ENCODE measurements around the gene ZNF618. TPM values are rescaled to one million over a fixed set of nuclear protein-coding genes. Genes with fewer than 3 reads are reported as not detected.

Gene ZNF618
- total RNA-seq, 2 donors from 2014 or later: 3.1 to 3.3 TPM

GRCh38 chr9:113934829-113935676, 58.9 kb downstream of the ZNF618 start:
- Histone ChIP-seq H3K36me3 (no peaks in the 10 kb centered on the region), H3K9ac (ENCODE audit: low read depth in 2 of 2, low read length in 2 of 2) (no peak overlapping the region), H3K27ac (no peak overlapping the region), H3K9me3 (no peaks in the 10 kb centered on the region), H3K4me3 (no peak overlapping the region), H3K4me1 (no peaks in the 10 kb centered on the region), H3K27me3 (no peaks in the 10 kb centered on the region)
- no peak for TF ChIP-seq CTCF (IDR thresholded peaks at IDR 0.05)
- intact Hi-C loops (cut with DNase I): no loop called here
- DNase-seq: peak; percentile 6

- TF ChIP-seq CTCF (IDR thresholded peaks at IDR 0.05): no peak
- intact Hi-C loops (cut with DNase I): no loop called here
- H3K9ac ChIP-seq (ENCODE audit: low read depth in 2 of 2, low read length in 2 of 2): no peak overlapping the region
- no peak overlapping the region for H3K27ac ChIP-seq
- no peaks in the 10 kb centered on the region for H3K27me3 ChIP-seq
- no peaks in the 10 kb centered on the region for H3K9me3 ChIP-seq
- H3K4me1 ChIP-seq: no peaks in the 10 kb centered on the region
- DNase-seq: peak; percentile 11
- H3K36me3 ChIP-seq: no peaks in the 10 kb centered on the region
- no peak overlapping the region for H3K4me3 ChIP-seq
These were observed 59.7 kb downstream of the ZNF618 start for GRCh38 chr9:113935677-113936380.

GRCh38 chr9:113940077-113940476, 64.0 kb downstream of the ZNF618 start:
- Histone ChIP-seq H3K9ac (ENCODE audit: low read depth in 2 of 2, low read length in 2 of 2) (no peak overlapping the region), H3K36me3 (no peaks in the 10 kb centered on the region), H3K27me3 (no peaks in the 10 kb centered on the region), H3K4me1 (no peaks in the 10 kb centered on the region), H3K27ac (no peak overlapping the region), H3K9me3 (no peaks in the 10 kb centered on the region), H3K4me3 (no peak overlapping the region)
- no peak for DNase-seq
- intact Hi-C loops (cut with DNase I): no loop called here
- TF ChIP-seq CTCF (IDR thresholded peaks at IDR 0.05): no peak

- H3K27ac ChIP-seq: no peak overlapping the region
- no peak overlapping the region for H3K9ac ChIP-seq (ENCODE audit: low read depth in 2 of 2, low read length in 2 of 2)
- H3K27me3 ChIP-seq: no peaks in the 10 kb centered on the region
- no peak overlapping the region for H3K4me3 ChIP-seq
- no peaks in the 10 kb centered on the region for H3K36me3 ChIP-seq
- TF ChIP-seq CTCF (IDR thresholded peaks at IDR 0.05): no peak
- intact Hi-C loops (cut with DNase I): no loop called here
- H3K9me3 ChIP-seq: no peaks in the 10 kb centered on the region
- H3K4me1 ChIP-seq: no peaks in the 10 kb centered on the region
- DNase-seq: no peak
These were observed 64.9 kb downstream of the ZNF618 start for GRCh38 chr9:113941056-113941455.

- TF ChIP-seq CTCF (IDR thresholded peaks at IDR 0.05): no peak
These were observed 65.4 kb downstream of the ZNF618 start for GRCh38 chr9:113941526-113941925.

More at GRCh38 chr9:113941526-113941925, 65.4 kb downstream of the ZNF618 start:
- no peak overlapping the region for H3K27ac ChIP-seq
- H3K4me1 ChIP-seq: no peaks in the 10 kb centered on the region
- no peak overlapping the region for H3K9ac ChIP-seq (ENCODE audit: low read depth in 2 of 2, low read length in 2 of 2)
- no peaks in the 10 kb centered on the region for H3K36me3 ChIP-seq
- no peak for DNase-seq
- H3K4me3 ChIP-seq: no peak overlapping the region
- intact Hi-C loops (cut with DNase I): no loop called here
- no peaks in the 10 kb centered on the region for H3K27me3 ChIP-seq
- H3K9me3 ChIP-seq: no peaks in the 10 kb centered on the region
